ENCODE data around the gene FILIP1L.
A peak's percentile ranks its signal among the peaks of the same experiment; 100 is the strongest.
"Not testable (repeated sequence)": the region's sequence is repeated elsewhere in the genome, so short reads cannot be mapped to it uniquely, and the experiment has no call there.

The FILIP1L gene

DNA sequence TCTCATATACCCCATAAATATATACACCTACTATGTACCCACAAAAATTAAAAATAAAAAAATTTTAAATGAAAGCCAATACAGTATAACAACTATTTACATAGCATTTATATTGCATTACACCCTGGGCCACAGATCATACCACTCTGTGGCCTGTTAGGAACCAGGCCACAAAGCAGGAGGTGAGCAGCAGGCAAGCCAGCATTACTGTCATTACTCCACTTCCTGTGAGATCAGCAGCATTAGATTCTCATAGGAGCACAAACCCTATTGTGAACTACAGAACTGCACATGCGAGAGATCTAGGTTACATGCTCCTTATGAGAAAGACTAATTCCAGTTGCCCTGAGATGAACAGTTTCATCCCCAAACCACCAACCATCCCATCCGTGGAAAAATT, 17.4 kb downstream of the FILIP1L start:
- DNase-seq = no peak

DNA sequence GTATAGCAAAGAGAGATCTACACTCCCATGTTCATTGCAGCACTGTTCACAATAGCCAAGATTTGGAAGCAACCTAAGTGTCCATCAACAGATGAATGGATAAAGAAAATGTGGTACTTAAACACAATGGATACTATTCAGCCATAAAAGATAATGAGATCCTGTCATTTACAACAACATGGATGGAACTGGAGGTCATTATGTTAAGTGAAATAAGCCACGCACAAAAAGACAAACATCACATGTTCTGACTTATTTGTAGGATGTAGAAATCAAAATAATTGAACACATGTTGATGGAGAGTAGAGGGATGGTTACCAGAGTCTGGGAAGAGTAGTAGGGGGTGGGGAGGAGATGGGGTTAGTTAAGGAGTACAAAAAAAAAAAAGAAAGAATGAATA, 18.0 kb downstream of the FILIP1L start:
- not testable (repeated sequence) for DNase-seq

DNA sequence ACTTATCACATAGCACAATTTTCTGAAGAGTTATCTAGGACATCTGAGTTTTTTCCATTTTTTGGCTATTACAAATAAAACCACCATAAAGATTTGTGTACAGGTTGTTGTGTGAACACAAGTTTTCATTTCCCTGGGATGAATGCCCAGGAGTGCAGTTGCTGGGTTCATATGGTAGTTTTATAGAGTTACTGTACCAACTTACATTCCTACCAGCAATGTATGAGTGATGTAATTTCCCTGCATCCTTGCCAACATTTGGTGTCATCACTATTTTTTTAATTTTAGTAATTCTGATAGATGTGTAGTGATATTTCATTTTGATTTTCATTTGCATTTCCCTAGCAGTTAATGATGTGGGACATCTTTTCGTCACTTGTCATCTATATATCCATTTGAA, 20.5 kb downstream of the FILIP1L start:
- DNase-seq = no peak

DNA sequence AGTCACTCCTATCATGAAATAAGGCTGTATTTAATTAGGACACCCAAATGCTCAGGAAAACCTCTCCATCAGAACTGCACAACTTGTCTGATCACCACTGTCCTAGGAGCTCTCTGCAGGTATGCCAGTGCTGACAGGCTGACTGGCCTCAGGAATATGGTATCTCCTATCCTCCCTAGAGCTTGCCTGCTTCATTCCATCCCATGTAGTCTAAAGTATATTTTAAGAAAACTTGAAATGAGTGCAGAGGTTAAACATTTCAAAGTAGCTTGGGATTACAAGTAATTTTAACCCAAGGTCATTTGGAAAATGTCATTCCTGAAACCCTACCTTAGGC, 23.7 kb downstream of the FILIP1L start:
- DNase-seq = no peak

DNA sequence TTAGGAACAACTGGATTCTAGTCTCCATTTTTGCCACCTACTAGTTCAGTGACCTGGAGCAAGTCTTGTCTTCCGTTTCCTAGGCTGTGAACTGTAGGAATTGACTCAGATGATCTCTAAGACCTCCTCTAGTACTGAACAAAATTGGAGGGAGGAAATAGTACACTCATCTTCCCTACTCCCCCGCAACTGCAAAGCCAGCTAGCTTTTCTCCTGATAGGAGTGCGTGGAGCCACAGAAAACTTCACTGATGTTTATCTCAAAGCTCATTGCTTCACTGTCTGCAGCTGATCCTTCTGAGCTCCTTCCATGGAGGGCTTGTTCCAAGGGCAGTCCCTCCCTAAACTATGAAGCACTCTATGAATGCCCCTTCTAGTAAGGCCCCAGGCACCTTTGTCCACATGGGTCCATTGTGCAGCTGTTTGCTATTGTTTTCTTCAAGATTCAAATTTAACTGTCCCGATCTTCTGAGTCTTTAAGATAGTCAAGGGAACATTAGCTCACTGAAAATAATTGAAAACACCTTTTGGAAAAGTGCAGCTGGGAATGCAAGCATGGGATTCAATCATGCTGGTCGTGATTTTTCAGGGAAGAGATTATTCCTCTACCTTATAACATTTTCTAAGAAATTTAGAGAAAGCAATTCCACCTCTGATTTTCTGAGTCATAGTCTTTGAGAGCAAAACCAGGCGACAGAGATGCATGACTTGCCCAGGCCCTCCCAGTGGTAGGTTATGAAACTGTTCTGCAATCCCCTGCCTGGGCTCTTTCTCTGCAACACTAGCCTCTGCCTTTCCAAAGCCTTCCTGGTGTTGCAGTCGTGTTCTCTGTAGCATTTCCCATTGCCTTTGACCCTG, 24.3 kb downstream of the FILIP1L start:
- peak; percentile 52 to 58 for DNase-seq

DNA sequence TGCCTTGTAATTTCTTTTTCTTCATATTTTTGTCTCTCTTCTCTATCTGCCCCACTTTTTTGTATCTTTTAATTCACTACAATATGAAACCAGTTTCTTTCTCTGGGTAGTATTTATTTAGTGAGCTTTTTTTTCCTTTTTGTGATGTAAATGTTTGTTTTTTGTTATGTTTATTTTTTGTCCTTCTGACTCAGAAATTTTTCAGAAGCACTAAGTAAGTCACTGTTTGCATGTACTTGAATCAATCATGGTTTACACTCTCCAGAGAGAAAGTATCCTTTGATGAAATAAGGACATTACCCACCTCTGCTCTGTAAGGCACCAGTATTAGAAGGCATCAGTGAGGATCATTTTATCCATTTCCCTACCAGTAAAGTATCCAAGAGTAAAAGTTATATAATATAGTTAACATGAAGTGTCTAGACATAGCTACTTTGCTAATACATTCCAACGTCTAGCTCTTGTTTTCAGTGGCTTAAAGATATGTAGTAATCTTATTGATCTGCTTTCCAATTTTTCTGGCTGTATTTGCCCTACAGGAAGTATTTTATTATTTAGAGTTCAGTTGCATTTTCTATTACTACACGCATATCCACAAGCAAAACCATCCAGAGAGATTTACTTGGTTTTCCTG, 25.4 kb downstream of the FILIP1L start:
- DNase-seq = no peak

DNA sequence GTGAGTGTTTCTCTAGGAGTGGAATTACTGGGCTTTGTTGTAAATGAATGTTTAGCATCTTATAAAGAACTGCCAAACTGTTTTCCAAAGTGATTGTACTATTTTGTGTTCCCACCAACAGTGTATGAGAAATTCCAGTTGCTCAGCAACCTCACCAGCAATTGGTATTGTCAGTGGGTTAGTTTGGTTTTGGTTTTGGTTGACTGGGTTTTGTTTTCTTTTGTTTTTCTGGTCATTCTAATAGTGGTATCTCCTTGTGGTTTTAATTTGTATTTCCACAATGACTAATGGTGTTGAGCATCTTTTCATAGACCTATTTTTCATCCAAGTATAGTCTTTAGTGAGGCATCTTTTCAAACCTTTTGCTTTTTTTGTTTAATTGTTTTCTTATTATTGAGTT, 27.1 kb downstream of the FILIP1L start:
- no peak for DNase-seq

DNA sequence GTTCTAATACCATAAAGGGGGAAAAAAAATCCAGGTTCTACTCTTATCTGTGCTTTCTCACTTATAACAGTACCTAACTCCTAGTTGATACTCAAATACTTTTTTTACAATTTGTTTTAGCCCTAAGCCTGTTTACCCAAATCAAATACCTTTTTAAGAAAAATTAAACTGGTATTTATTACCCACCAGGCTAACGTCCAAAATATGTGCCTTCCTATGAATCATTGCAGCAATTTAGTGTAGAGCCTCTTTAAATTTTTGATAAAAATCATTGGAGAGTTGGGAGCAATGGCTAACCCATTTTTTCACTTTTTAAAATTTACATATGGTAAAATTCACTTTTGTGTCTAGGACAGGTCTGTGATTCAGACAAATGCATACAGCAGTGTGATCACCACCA, 27.9 kb downstream of the FILIP1L start:
- DNase-seq = no peak

DNA sequence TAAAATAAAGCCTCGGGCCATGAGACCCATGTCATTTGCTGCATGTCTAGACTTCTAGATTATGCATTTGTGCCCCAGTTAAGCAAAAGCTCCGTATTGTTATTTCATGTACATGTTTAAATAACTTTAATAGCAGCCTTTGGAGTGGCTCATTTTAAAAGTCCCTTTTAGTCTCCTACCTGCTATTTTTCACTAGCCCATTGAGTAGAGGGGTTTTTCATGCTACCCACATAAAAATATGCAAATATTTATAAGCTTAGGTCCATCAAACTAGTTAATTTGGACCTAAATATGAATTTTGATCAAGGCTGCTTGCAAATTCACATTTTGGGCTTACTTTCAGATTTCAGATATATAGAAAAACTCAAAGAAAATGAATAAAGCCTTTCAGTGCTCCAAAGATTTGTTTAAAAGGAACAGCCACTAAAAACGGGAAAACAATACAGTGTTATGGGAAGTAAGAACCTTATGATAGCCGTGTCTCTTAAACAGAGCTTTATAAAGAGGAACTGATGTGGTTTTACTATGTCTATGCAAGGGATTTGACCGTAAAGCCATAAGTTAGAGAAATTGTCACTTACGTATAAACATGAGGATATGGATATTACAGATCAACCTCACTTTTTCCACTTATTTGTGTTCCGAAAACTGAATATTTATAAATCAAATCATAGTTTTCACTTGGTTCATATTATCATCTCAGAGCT, 30.0 kb downstream of the FILIP1L start:
- DNase-seq = peak; percentile 43 to 59

DNA sequence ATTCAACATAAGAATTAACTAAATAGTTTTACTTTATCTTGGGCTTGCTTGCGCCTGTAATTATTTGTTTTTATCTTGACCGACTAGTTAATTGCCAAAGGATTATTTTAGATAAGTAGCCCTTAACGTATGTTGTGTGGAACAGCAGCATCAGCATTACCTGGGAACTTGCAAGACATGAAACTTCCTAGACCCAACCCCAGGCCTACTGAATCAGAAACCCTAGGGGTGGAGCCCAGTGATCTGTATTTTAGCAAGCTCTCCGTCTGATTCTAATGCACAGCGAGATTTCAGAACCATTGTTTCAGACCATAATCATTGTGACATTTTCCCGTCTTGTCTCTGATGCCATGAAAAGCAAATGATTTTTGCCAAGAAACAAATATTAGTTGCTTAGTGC, 31.1 kb downstream of the FILIP1L start:
- DNase-seq = no peak

DNA sequence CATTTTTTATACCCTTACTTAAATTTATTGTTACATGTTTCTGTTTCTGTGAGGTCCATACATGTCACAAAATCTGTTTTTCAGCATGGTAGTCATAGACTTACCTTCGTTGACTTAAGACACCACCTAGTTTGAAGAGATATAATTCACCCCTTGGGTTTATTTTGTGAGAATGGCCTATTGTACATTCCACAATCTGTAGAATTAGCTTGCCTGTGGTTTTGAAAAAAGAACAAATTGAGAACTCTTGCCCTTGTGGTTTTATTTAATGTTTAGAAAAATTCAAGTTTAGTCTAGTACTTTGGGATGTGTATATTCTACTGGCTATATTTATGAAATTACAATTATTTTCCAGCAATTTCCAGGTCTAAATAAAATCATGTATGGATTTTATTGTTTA, 31.6 kb downstream of the FILIP1L start:
- no peak for DNase-seq

DNA sequence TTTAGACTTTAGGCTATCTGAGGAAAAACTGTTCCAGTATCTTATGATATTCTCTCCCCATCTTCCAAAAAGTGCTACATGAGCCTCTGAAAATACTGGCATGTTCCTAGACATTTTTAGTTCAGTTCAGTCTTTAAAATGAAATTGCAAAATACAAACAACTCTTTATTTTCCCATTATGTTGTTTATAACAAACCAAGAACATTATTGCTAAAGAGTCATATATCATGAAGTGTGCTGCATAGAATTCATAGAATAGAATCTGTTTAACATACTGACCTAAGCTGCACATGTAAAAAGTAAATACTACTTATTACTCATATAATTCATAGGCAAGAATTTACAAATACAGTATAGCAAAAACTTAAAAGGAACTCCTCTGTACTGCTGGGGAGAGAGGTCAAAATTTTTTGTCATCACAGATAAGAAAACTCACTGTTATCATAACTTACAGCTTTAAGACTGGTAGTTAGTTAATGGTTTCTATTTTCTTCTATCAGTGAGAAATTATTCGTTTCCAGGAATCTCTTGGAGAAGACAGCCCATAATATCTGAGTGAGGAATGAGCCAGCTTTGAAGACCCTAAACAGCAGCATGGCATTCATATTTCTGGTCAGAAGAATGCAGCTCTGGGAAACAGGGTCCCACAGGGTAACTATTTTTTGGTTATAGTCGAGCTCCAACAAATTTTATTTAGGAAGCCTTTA, 32.2 kb downstream of the FILIP1L start:
- DNase-seq = no peak

DNA sequence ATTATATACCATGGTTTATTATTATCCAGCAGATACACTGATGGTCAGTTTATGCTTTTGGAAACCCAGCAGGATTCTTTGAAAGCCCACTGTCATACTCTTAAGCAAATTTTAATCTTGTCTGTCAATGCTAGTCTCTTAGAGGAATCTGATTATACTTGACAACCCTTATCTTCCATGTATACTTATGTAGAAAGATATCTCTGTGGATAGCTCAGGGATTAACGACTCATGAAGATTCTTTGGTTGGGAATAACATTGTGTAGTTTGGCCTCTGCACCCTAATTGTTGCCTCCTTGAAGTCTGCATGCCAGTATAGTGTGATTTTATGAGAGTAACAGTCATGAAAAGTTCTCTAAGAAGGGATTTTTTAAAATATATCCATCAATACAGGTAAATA, 33.0 kb downstream of the FILIP1L start:
- no peak for DNase-seq

DNA sequence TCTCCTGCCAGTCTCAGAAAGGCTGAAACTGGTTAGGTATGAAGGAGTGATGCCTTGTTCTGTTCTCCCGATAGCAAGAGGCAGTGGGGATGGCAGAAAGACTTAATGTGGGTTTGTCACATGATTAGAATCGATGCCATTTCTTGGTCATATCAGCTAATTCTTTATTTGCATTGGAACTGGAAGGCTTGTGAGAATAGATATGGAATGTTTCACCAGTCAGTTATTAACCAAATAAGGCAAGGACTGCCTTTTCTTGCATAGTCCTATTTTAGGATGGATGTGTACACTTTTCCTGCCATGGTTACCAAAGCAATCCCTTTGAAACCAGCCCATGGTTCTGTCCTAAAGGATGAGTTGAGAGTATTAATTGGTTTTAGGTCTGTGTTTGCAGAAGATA, 33.7 kb downstream of the FILIP1L start:
- DNase-seq = no peak

DNA sequence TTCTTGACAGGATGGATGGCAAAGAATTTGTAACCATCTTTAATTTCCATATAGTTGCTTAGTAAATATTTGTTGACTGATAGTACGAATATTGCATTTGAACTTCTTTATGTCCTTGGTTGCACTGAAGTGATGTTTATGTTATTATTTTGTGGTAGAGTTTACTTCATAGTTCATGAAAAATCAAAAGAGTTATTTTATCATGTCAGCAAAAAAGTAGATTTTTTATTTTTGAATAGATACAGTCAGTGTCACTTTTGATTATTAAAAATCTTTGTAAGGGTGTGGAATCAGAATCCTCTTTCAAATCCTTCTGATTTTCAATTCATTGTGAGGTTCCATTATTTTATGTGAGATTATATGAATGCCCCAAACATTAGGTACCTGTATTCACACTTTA, 35.0 kb downstream of the FILIP1L start:
- DNase-seq = no peak

DNA sequence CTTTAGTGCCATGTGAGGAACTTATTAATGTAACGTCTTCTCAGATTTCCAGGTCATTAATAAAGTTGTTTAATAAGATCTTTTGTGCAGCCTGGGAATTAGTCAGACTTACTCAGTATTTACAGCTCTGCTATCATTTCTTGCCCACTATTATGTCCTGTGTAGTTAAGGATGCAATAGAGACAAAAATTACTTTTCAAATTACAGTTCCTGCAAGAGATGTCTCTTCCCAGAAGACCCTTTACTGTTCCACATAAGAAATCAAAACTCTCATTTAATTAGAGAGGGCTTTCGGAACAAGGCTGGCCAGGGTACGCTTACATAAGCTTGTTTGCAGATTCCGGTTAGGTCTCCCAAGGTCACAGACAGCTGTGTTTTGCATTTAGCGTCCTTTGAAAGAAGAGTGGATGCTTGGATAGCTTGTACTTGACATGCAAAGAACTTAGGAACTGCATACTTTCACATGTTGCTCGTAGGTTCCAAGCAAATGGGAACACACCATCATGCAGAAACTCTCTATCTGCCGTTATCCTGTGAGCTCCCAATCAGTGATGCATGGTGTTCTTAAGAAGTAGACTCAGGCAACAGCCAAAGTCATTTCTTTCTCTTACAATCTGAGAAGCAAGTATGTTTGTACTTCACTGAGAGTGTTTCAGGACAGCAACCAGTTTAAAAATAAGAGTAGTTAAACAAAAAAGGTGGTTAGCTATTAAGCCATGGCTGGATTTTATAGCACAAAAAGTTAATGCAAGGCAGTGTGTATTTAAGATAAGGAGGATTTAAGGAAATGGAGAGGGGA, 37.4 kb downstream of the FILIP1L start:
- no peak for DNase-seq

DNA sequence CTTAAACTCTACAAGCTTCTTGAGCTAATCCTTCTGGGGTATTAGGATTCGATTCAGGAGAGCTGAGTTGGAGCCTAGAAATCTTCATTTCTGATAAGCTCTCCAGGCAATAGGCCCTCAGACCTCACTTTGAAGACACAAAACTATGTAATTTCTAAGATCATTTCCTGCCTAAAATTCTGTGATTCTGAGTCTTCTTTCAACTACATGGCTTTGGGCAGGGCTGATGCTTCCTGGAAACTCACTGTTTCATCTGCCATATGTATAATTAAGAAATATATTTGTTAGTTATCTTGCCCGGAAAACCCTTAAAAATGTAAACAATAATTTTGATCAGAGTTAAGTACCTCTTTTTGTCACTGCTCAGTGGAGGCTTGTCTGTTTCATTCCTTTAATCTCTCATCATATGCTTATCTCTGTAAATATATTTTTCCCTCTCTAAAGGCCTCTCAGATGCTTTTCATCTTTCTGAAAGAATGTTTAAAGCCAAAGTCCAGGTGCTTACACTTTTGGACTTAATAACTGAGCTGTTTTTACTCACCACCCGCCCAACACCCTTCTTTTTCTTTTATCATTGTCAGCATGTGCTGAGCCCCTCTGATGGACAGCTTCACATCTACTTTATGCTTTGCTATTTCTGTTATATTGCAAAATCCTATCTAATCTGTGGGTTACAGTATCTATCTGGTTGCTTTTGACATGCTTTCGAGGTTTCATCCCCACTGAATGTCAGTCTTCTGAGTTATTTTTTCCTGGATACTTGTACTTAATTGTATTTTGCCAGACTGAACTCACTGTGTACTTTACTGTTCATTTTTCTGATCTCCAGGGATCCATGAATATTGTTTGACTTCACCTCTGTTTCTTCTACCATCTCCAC, 38.2 kb downstream of the FILIP1L start:
- DNase-seq = no peak

DNA sequence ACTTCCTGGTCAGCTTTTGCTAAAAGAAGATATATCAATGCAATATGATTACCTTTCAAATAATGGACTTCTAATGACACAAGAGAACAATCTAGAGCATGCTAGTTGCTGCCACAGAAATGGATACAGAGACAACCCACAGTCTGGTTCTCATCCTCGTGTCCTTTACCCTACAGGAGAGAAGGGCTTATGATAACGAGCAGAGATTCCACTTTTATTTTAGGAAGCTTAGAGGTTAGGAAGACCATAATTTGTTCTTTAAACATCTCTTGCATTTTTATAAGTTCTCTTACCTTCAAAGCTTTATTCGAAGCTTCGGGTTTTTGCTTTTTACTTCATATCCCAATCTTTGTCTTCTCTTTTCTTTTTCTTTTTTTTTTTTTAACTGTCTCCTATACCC, 39.1 kb downstream of the FILIP1L start:
- no peak for DNase-seq

DNA sequence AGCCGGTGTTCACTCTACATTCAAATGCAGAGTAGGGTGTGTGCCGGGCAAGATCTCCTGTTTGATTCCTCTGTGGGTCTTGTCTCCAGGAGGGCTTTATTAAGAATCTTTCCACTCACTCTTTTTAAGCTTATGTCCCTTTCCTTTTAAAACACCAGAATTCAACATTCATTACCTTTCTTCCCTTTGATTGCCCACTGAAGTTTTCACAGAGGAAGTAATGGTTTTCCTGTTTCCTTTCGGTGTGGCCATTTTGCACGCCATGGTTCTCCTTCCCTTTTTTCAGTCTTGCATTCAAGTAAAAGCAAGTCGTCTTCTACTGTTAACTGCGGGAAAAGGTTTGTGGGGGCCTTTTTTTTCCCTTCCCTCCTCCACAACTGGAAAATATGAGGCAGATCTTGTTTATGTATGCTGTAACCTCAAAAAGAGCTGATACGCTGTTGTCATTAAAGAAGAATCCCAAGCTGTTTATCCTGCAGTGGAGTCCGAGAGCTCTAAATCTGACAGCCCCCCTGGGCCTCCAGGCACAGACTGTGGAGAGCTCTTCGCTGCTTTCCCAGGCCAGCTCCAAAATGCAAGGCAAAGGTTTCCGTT, 40.5 kb downstream of the FILIP1L start:
- peak; percentile 36 to 57 for DNase-seq

DNA sequence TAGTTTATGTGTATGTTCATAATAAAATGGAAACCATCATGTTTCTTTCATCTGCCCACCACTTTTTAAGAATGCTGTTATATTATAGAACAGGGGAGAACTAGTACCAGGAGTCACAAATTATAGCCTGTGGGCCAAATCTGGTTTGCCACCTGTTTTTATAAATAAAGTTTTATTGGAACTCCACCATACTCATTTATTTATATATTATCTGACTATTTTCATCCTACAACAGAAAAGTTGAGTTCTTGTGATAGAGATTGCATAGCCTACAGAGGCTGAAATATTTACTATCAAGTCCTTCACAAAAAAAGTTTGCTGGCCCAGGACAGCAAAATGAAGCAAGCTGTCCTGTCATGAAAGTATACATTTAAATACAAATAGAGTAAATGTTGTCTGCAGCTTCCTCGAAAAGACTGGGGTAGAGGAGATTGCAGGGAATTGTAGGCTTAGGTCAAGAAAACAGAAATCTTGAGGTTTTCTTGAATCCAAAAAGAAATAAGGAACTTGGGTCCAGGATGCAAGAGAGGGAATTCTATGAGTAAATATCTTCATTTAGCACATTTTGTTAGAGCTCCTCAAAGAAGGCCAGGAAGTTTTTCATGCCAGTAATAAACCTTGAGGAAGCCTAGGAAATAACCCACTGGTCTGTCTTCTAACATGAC, 41.1 kb downstream of the FILIP1L start:
- peak; percentile 31 to 34 for DNase-seq

Measured in inflammatory macrophage treated with lipopolysaccharide for 1 hour (primary cell).